ENCODE results near the gene ELL.

Gene ELL

DNA sequence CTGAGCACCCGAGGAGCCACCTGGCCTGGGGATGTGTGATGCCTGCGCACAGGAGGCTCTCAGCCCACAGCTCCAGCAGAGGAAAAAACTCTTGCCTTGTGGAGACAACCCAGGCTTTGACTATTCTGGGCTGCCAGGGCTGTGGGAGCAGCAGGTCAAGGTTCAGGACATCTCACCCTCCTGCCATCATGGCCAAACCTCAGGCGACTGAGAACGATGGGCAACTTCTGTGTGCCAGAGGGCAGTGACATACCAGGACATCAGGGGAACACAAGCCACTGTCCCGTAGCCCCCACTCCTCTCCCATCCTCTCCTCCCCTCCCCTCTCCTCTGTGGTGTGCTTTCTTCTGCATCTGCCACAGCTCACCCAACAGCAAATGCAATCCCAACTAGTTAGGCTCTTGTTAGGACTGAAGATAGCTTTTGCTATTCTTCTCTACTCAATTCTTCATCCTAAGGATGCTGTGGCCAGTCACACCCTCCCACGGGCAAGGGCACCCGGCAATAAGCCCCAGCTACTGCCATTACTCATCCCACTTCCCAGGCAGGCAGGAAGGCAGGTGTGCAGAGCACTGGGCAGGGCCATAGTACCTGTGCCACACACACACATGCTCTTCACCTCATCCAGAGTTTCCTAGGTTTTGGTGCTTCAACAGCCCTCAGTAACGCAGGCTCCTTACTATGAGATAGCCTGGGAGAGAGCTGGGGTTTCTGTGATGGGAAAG is 16.8 kb downstream of the ELL start:
- DNase-seq (ENCODE audit: low spot score), result no peak

DNA sequence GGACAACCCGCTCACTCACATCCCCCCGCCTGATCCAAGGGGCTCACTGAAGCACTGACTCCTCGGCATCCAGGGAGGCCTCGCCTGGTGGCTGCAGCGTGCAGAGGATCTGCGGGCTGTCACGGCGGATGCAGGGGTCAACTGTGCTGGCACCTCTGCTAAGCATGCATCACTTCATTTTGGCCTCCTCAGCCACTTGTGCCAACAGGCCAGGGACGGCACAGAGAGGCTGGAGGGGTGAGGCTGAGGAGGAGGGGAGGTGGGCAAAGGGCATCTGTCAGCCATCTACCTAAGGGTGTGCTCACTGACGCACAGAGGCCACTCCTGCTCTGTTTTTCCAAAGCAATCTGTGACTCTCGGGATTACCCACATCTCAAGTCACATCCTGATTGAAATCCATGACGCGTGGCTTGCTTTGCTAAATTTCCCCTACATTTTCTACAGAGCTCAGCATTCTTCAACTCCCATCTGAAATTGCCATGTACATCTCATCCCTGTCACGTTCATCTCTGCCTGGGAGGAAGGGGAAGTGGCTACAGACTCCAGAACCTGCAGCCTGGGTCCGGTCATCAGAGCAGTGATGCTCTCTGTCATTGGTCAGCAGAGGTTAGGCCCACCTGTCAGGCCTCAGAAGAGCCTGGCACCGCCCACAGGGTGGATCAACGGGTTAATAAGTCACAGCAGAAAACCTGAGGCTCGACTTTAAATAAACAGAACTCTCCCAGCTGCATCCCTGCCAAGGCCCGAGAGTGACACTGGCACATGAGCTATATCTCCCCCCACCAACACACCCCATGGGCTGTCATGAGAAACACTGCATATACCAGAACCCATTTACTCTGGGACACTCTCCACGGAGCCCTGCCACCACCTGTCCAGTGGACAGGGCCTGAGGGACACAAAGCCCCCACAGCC is 17.6 kb downstream of the ELL start:
- DNase-seq (ENCODE audit: low spot score), result peak; percentile 84

DNA sequence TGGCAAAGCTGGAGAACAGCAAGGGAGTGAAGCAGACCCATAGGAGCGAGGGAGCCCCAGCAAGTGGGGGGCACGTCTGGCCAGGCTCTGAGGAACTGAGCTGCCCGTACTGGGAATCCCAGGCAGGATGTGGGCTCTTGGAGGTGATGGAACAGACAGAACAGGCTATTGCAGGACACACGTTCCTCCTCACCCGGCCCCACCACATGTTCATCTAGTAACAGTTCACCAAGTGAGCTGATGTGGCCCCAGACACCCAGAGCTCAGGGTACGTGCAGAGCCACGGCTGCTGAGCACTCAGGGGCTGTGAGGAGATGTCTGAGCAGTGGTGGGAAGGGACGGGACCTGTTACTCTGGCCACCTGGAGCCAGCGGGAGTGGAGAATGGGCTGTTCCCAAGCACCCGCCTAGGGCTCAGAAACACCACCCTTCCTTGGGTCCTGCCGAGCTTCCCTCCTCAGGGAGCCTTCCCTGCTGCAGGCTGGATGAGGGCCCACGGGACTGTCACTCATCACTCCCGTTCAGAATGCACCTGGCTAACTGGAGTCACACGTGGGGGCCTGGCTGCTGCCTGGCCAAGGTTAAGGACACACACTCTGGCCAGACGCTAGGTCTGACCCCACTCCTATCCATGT is 18.4 kb downstream of the ELL start:
- DNase-seq (ENCODE audit: low spot score), result no peak

DNA sequence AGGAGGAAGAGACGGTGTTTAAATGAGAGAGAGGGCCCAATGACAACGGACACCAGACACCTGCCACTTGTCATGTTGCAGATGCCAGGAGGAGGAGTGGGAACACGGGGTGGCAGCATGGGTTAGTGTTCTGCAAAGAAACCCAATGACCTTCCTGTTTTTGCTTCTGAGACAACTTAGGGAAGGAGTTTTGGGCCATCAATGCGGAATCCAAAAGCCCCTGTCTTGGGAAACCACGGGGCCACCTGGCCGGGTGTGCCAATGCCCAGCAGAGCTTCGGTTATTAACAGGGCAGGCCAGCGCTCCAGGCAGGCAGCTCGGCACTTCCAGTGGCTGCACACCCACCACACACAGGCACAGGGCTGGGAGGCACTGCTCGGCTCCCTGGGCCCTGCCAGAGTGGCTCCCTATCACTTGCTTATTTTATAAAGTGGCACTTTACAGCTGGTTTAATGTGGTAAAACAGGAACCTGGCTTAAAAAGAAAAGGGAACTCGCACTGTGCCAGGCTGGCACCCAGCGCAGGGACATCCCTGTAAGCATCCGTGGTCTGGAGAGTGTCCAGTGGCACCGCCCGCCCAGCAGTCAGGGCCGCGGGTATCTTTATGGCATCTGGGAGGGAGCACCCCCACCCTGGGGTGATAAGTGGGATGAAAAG is 19.1 kb downstream of the ELL start:
- DNase-seq (ENCODE audit: low spot score), result no peak

DNA sequence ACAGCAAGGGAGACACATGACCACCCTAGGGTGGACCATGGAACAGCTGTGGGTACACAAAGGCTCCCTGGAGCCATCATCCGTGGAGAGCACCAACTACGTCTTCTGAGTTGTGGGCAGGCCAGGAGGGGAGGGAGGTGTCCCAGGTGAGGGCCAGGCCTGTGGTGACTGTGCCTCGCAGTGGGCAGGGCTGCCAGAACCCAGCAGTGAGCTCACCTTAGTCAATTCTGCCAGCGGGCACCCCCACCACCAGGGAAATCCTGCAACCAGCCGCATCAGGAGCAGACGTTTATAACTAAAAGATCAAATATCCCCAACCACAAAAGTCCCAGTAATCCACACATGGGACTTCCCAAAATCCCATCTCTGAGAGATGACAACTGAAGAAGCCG is 19.6 kb downstream of the ELL start:
- no peak for DNase-seq (ENCODE audit: low spot score)

DNA sequence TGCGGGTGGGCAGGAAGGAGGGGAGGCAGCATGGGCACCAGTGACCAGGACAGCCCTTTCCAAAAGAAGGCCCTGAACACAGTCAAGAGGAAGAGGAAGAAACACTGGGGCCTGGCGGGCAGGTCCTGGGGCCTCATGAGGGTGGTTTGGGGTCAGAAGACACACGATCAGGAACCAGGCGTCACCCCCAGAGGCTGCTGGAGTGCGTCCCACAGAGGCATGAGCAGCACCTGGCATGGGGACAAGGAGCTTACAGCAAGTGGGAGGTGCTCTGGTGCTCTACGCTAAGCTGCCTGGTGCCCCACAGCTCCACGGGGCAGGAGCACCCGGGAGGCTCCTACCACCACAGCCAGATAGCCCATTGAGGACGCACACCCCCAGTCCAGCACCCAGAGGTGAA is 20.0 kb downstream of the ELL start:
- DNase-seq (ENCODE audit: low spot score), result no peak

DNA sequence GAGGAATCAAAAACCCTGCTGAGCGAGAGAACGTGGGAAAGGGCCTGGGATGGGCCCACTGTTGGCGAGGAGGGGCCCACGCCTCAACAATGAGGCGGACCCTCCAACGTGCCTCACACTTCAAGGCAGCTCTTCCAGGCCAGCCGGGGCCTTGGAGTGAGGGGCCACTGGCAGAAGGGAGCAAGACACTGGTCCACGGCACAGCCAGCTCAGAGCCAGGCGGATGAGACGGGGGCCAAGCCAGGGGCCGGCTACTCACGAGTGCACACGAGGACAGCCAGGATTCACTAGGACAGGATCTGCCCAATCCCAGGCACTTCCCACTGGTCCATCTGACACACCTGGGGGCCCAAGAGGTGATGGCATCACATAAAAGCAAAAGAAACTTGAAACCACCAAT is 20.5 kb downstream of the ELL start:
- DNase-seq (ENCODE audit: low spot score), result no peak

DNA sequence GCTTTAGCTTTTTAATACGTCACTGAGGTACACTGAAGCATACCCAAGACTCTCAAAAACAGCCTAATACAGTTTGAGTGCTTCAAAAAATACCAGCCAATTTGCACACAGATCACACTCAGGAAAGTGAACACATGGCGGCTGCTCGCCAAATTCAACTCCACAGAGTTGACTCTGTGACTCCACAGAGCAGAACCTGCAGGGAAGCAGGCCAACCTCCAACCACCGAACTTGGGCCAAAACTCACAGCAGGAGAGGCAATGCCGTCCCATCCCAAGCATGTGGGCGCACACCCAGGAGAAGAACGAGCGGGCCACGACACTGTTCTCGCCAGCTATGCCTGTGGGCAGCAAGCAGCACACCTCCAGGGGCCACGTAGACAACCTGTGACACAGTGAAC is 21.1 kb downstream of the ELL start:
- no peak for DNase-seq (ENCODE audit: low spot score)

DNA sequence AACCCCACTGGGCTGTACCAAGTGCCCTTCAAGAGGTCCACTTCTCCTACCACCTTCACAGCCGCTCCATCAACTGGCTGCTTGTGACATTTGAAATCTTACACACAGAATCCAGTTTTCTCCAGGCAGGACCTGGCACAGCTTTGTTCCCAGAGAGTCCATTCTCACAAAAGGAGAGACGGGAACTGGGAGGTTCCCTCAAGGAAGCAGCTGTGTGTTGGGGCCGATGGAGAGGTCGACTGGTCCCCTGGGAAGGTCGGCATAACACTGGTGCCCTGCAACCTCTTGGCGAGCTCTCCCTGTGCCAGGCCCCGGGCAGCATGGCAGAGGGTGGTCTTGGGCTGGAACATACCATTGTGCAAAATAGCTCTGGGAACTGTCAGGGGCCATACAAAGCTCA is 21.5 kb downstream of the ELL start:
- DNase-seq (ENCODE audit: low spot score), result no peak

DNA sequence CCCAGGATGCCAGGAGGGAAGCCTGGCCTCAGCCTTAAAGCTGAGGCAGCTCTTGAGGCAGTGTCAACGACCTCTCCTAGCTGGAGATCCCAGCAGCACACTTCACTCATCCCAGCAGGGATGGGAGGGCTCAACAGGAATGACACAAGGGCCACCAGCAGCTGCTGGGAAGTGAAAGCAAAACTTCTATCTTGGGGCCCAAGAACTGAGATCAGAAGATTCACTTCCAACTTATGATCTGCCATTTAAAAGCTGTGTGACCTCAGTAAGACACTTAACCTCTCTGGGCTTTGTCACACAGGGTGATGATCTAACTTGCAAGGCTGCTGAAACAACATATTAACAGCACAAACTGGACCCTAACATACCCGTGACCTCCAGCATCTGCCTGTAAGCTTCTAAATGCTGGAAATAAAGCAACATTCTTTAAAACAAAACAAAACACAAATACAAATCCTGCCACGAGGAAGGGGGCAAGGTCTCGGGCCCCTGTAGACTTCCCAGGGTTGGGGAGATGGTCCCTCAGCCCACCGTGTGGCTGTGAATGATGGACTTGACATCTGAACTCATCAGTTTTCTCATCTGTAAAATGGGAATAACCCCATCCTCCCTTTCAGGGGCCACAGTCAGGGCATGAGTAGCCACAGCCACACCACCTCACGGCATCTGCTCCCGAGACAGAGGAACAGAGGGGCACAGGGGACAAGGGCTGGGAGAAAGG is 22.7 kb downstream of the ELL start:
- DNase-seq (ENCODE audit: low spot score), result no peak

DNA sequence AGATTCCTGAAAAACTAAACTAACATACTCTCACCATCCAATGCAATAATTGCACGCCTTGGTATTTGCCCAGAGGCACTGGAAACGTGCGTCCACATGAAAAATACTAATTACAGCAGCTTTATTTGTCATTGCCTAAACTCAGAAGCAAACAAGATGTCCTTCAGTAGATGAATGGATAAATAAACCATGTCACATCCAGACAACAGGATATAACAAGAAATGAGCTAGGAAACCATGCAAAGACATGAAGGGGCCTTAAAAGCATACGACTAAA is 25.0 kb downstream of the ELL start:
- DNase-seq (ENCODE audit: low spot score), result no peak

DNA sequence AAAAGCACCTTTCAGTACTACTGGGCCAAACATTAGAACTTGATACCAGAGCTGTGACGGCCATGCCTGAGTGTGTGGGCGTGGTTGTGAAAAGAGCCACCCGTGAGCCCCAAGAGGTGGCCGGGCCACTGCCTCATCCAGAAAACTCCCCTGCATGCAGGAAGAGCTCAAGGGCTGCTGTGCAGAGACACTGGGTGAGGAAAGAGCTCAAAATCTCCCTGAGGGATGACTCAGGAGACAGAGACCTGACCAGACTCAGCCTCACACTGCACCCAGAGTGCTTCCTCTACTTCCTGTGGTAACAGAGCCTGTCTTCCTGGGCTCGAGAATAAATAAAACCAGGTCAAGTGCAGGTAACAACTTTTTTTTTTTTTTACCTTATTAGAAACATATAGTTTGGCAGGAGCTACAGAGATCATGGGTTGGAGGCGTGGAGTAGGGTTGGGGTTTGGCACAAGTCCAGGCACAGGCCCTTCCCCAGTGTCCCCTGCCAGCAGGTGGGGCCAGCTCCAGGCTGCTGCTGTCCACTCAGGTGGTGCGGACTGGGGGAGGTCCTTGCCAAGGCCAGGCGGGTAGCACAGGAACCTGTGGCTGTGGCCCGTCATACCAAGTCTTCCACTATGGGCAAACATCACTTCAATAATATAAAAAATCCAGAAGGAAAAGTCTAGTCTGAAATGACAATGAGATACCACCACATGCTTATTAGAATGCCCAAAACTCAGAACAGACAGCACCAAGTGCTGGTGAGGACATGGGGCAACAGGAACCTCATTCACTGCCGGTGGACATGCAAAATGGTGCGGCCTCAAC is 25.5 kb downstream of the ELL start:
- DNase-seq (ENCODE audit: low spot score), result no peak

DNA sequence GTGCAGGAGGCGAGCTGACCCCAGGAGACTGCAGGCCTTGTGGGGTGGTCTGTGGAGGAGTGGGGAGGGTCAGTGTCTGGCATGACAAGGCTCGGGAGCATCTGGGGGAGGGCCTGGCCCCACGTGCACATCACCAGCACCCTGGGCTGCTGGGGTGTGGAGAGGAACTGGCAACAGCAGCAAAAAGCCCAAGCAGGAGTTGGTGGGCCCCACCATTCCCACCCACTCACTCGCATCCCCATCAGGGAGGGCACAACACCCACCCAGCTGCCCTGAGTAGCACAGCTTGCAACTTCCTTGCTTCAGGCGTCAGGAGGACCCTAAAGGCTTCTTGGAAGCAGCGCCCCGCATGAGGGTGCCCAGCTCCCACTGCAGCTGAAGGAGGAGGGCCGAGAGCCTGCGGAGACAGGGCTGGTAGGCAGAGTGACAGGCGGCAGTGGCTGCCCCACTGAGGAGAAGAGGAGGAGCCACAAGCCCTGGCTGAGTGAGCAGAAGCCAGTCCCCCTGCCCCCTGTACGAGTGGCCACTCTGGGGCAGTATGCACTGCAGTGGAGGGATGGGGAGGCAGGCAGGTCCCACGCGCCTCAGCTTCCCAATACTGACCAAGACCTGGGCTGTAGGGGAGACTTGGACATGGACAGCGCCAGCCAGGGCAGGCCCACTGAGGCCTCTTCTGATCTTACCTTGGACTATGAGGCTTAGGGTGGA is 26.5 kb downstream of the ELL start:
- no peak for DNase-seq (ENCODE audit: low spot score)

DNA sequence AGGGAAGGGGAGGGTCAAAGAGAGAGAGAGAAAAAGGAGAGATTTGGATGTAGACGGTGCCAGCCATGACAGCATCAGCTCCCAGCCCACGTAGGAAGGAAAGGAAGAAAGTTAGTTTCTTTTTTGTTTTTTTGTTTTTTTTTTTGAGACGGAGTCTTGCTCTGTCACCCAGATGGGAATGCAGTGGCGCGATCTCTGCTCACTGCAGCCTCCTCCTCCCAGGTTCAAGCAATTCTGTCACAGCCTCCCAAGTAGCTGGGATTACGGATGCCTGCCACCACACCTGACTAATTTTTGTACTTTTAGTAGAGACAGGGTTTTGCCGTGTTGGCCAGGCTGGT is 27.6 kb downstream of the ELL start:
- no peak for DNase-seq (ENCODE audit: low spot score)

DNA sequence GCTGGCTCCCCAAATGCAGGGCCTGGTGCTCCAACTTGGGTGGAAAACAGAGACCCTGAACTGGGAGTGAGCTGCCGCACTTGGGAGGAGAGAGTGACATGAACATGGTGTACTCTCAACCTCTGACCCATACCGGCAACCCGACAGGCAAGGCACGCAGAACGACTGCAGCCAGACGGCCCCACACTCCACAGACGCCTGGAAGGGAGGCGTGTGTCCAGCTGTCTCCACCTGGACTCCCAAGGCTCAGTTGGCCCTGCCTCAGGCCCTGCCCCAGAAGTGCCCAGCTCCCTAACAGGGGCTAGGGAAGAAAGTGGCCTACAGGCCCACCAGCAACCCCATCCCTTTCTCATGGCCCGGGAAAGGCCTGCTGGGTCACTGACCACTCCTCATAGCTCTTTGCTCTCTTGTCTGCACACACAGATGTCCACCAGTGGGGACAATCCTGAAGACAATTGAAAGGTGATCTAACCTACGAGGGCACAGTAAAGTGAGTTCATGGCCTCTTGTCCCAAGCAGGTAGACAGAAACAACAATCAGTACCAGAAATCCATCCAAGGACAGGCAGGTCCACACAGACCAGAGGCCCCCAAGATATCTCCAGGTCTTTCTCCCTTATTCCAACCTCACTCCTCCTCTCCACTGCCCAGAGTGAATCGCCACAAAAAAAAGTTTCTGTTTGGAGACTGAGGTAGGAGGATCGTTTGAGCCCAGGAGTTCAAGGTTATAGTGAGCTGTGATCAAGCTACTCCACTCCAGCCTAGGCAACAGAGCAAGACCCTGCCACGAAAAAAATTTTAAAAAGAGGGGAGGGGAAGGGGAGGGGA is 28.2 kb downstream of the ELL start:
- DNase-seq (ENCODE audit: low spot score), result no peak

DNA sequence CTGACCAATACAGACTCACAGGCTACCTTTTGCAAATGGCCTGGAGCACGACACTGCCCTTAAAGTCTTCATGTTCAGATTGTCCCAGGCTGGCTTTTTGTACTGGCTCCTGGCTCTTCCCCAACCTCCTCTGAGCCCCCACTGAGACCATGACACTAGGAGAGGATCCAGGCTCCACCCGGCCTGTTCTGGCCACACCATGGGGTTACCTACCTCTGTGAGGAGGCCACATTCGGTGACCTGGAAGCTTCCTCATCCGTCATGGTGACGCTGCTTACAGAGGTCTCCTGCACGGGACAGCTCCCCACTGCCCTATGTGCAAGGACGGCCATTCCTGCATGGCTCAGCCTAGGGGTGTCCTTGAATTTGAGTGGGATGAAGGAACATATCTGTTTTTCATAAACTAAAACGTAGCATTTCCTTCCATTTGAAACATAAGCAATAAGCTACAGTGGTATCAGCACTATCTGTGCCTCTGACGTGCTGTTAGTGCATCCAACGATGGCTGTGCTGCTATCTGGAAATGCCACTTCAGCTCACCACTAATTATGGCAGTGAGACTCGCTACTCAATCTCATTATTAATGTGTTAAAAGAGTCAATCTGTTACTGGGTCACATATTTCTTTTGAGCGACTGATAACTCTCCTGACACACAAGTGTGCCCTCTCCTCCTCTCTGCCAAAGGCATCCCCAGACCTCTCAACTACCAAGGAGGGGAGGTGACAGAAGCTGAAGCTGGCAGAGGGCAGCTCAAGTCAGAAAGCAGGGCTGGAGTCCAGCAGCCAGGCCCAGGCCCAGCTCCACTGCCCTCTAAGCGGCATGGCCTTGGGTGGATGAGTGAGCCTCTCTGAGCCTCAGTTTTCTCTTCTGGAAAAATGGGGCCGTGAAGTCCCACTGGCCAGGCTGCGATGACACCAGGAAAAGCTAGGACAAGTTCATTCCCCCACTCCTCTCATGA is 29.6 kb downstream of the ELL start:
- DNase-seq (ENCODE audit: low spot score), result no peak

DNA sequence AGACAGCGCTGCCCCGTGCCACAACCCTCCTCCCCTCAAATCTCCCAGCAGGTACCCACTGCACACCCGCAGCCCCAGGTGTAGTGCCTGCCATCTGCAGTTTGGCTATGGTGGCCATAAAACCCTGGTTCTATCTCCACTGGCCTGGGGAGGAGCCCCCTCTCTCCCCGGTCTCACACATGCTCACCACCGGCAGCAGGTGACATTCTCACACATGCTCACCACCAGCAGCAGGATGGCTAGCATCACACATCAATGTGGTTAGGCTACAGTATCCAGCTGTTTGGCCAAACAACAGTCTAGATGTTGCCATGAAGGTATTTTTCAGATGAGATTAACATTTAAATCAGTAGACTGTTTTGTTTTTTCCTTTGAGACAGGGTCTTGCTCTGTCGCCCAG is 31.1 kb downstream of the ELL start:
- no peak for DNase-seq (ENCODE audit: low spot score)

DNA sequence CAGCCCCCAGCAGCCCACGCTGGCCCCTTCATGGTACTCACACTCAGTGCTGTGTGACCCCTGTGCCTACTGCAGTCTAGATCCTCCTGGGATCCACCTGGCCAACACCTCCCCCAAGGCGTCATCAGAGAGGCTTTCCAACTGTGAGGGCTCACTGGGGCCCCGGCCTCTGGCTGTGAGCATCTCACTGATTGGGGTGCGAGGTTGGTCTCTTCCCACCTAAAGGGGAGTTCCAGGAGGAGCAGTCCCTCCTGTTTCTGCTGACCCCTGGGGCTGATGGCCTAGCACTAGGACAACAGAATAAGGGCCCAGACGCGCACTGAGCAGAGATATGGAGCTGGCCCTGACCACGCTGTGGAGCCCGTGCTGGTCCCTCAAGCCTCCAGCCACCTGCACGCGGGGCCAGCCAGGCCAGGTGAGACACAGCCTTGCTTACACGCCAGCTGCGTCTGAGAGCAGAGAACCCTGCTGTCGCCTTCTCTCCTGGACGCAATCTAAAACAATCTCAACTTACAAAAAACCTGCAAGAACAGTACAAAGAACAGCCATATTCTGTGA is 32.2 kb downstream of the ELL start:
- no peak for DNase-seq (ENCODE audit: low spot score)

Measured in HuH-7 (cell line).